Measurements from ENCODE around the gene CBFB.

The CBFB gene

DNA sequence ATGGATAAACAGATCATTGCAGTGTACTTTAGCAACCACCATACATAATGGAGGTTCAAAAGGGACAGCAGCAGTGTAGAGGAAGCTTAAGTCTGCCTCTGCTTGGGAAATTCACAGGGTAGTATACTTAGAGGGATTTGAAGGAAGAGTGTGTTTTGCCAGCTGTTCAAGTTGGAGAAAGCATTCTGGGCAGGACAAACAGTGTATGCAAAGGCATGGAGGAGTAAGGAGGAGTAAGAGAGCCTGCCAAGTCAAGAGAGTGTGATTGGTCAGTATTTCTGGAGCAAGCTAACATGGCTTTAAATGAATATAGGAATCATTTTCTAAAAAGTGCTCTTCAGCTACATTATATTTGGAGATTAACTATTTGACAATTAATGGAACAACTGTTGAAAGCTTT is 57.9 kb downstream of the CBFB start:
- DNase-seq, result no peak

DNA sequence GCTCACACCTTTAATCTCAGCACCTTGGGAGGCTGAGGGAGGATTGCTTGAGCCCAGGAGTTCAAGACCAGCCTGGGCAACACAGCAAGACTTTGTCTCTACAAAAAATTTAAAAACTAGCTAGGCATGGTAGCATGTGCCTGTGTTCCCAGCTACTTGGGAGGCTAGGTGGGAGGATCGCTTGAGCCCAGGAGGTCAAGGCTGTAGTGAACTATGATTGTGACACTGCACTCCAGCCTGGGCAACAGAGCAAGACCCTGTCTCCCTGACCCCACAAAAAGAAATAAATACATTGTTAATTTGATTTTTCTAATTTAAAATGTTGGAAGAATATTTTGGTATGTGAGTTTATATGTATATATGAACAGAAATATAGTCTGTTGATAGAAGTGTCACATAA is 58.3 kb downstream of the CBFB start:
- Histone ChIP-seq H4K20me1 (ENCODE audit: insufficient read depth, low read length) (peaks cover 7% of the 10 kb centered on the region; the same call in 1 of the 2 replicates), H3K79me2 (ENCODE audit: insufficient read depth, low read length) (peaks cover 33% of the 10 kb centered on the region), H3K9me3 (ENCODE audit: insufficient read depth, low read length, severe bottlenecking) (no peaks in the 10 kb centered on the region), H3K27me3 (ENCODE audit: insufficient read depth, low read length, poor library complexity) (no peaks in the 10 kb centered on the region), H3K4me1 (ENCODE audit: insufficient read depth, low read length) (no peaks in the 10 kb centered on the region), H3K9ac (ENCODE audit: low read depth, low read length) (no peak overlapping the region), H3K4me2 (ENCODE audit: insufficient read depth, low read length) (no peak overlapping the region), H3K4me3 (ENCODE audit: low read depth in 1 of 2, low read length in 2 of 2) (no peak overlapping the region), H2AFZ (ENCODE audit: low read depth, low read length) (no peak overlapping the region), H3K36me3 (ENCODE audit: insufficient read depth, low read length) (peaks cover 57% of the 10 kb centered on the region), H3K27ac (ENCODE audit: low read length) (no peak overlapping the region)
- DNase-seq, result no peak
- no peak for ATAC-seq (ENCODE audit: insufficient read depth, low read depth)
- no peak for TF ChIP-seq EZH2 (IDR thresholded peaks at IDR 0.05; ENCODE audit: borderline replicate concordance, low read depth, low read length, severe bottlenecking)
- TF ChIP-seq, protein P1, sequence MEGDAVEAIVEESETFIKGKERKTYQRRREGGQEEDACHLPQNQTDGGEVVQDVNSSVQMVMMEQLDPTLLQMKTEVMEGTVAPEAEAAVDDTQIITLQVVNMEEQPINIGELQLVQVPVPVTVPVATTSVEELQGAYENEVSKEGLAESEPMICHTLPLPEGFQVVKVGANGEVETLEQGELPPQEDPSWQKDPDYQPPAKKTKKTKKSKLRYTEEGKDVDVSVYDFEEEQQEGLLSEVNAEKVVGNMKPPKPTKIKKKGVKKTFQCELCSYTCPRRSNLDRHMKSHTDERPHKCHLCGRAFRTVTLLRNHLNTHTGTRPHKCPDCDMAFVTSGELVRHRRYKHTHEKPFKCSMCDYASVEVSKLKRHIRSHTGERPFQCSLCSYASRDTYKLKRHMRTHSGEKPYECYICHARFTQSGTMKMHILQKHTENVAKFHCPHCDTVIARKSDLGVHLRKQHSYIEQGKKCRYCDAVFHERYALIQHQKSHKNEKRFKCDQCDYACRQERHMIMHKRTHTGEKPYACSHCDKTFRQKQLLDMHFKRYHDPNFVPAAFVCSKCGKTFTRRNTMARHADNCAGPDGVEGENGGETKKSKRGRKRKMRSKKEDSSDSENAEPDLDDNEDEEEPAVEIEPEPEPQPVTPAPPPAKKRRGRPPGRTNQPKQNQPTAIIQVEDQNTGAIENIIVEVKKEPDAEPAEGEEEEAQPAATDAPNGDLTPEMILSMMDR (IDR thresholded peaks at IDR 0.05; ENCODE audit: borderline replicate concordance, extremely low read depth, low read length, poor library complexity, severe bottlenecking), result no peak

More for the DNA sequence above, 57.9 kb downstream of the CBFB start:
- Histone ChIP-seq H3K36me3 (ENCODE audit: insufficient read depth, low read length) (peaks cover 57% of the 10 kb centered on the region), H3K27me3 (ENCODE audit: insufficient read depth, low read length, poor library complexity) (no peaks in the 10 kb centered on the region), H3K9ac (ENCODE audit: low read depth, low read length) (no peak overlapping the region), H3K4me1 (ENCODE audit: insufficient read depth, low read length) (no peaks in the 10 kb centered on the region), H3K4me3 (ENCODE audit: low read depth in 1 of 2, low read length in 2 of 2) (no peak overlapping the region), H3K79me2 (ENCODE audit: insufficient read depth, low read length) (peaks cover 33% of the 10 kb centered on the region), H3K4me2 (ENCODE audit: insufficient read depth, low read length) (no peak overlapping the region), H4K20me1 (ENCODE audit: insufficient read depth, low read length) (peaks cover 5% of the 10 kb centered on the region; the same call in 1 of the 2 replicates), H3K9me3 (ENCODE audit: insufficient read depth, low read length, severe bottlenecking) (no peaks in the 10 kb centered on the region), H2AFZ (ENCODE audit: low read depth, low read length) (no peak overlapping the region), H3K27ac (ENCODE audit: low read length) (no peak overlapping the region)
- TF ChIP-seq, protein P1 (IDR thresholded peaks at IDR 0.05; ENCODE audit: borderline replicate concordance, extremely low read depth, low read length, poor library complexity, severe bottlenecking), result no peak
- TF ChIP-seq EZH2 (IDR thresholded peaks at IDR 0.05; ENCODE audit: borderline replicate concordance, low read depth, low read length, severe bottlenecking), result no peak
- ATAC-seq (ENCODE audit: insufficient read depth, low read depth), result no peak

DNA sequence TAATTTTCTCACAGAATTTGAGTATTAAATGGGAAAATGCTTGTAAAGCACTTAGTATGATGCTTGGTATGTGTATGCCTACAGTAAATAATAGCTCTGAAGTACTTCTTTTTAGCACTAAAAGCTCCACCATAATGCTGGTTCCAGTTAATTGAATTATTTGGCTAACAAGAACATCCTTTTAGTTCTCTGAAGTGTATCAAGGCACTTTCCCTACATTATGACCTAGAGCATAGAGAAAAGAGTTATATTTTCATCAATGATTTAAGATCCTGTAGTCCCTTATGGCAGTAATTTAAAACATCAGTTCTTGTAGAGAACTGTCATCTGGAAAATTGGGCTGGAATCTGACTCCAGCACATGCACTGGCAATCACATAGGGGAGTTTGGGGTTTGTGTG is 58.9 kb downstream of the CBFB start:
- no peak overlapping the region for H3K4me3 ChIP-seq (ENCODE audit: low read depth in 1 of 2, low read length in 2 of 2)
- H3K27ac ChIP-seq (ENCODE audit: low read length), result no peak overlapping the region
- no peak for ATAC-seq (ENCODE audit: insufficient read depth, low read depth)
- peaks cover 60% of the 10 kb centered on the region for H3K36me3 ChIP-seq (ENCODE audit: insufficient read depth, low read length)
- H3K79me2 ChIP-seq (ENCODE audit: insufficient read depth, low read length), result peaks cover 34% of the 10 kb centered on the region
- H4K20me1 ChIP-seq (ENCODE audit: insufficient read depth, low read length), result peaks cover 7% of the 10 kb centered on the region; the same call in 1 of the 2 replicates
- H3K4me2 ChIP-seq (ENCODE audit: insufficient read depth, low read length), result no peak overlapping the region
- H3K27me3 ChIP-seq (ENCODE audit: insufficient read depth, low read length, poor library complexity), result no peaks in the 10 kb centered on the region
- TF ChIP-seq EZH2 (IDR thresholded peaks at IDR 0.05; ENCODE audit: borderline replicate concordance, low read depth, low read length, severe bottlenecking), result no peak
- TF ChIP-seq, protein P1 (IDR thresholded peaks at IDR 0.05; ENCODE audit: borderline replicate concordance, extremely low read depth, low read length, poor library complexity, severe bottlenecking), result no peak
- H2AFZ ChIP-seq (ENCODE audit: low read depth, low read length), result no peak overlapping the region
- H3K9ac ChIP-seq (ENCODE audit: low read depth, low read length), result no peak overlapping the region
- no peaks in the 10 kb centered on the region for H3K4me1 ChIP-seq (ENCODE audit: insufficient read depth, low read length)
- DNase-seq, result no peak
- H3K9me3 ChIP-seq (ENCODE audit: insufficient read depth, low read length, severe bottlenecking), result no peaks in the 10 kb centered on the region

DNA sequence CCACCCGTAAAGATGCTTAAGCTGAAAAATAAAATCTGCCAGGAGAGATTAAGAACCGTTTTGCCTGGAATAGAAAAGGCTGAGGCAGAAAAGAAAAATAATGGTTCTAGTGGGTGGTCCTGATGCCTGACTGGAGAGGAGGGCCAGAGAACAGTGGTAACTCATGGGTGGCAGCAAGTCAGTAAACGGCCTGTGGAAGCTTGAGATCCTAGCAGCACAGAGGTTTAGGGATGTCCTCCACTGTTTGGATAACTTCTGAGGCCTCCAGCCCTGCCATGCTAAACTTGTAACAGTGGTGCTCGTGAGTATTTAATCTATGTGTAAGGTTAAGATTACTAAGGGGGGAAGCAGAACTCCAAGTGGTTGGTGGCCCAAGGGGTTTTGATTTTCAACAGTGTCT is 59.6 kb downstream of the CBFB start:
- H4K20me1 ChIP-seq (ENCODE audit: insufficient read depth, low read length), result peaks cover 7% of the 10 kb centered on the region; the same call in 1 of the 2 replicates
- no peak overlapping the region for H3K9ac ChIP-seq (ENCODE audit: low read depth, low read length)
- H2AFZ ChIP-seq (ENCODE audit: low read depth, low read length), result no peak overlapping the region
- DNase-seq (no peak), ATAC-seq (ENCODE audit: insufficient read depth, low read depth) (no peak)
- TF ChIP-seq, protein P1 (IDR thresholded peaks at IDR 0.05; ENCODE audit: borderline replicate concordance, extremely low read depth, low read length, poor library complexity, severe bottlenecking), result no peak
- TF ChIP-seq EZH2 (IDR thresholded peaks at IDR 0.05; ENCODE audit: borderline replicate concordance, low read depth, low read length, severe bottlenecking), result no peak
- peaks cover 36% of the 10 kb centered on the region for H3K79me2 ChIP-seq (ENCODE audit: insufficient read depth, low read length)
- H3K4me3 ChIP-seq (ENCODE audit: low read depth in 1 of 2, low read length in 2 of 2), result no peak overlapping the region
- no peak overlapping the region for H3K4me2 ChIP-seq (ENCODE audit: insufficient read depth, low read length)
- no peaks in the 10 kb centered on the region for H3K4me1 ChIP-seq (ENCODE audit: insufficient read depth, low read length)
- H3K27me3 ChIP-seq (ENCODE audit: insufficient read depth, low read length, poor library complexity), result no peaks in the 10 kb centered on the region
- no peaks in the 10 kb centered on the region for H3K9me3 ChIP-seq (ENCODE audit: insufficient read depth, low read length, severe bottlenecking)
- H3K36me3 ChIP-seq (ENCODE audit: insufficient read depth, low read length), result peaks cover 60% of the 10 kb centered on the region
- no peak overlapping the region for H3K27ac ChIP-seq (ENCODE audit: low read length)
